GM21526 (cell line): Measurements from ENCODE around the gene ANKRD55.

Source experiments
- ATAC-seq: cut with Tn5 transposase; IDR thresholded peaks from one replicate; pipeline ENCODE4 v1.9.1; 2021; ENCODE audit warnings: moderate library complexity; ENCODE audit not compliant: unreplicated experiment, low FRiP score

The ANKRD55 gene

DNA sequence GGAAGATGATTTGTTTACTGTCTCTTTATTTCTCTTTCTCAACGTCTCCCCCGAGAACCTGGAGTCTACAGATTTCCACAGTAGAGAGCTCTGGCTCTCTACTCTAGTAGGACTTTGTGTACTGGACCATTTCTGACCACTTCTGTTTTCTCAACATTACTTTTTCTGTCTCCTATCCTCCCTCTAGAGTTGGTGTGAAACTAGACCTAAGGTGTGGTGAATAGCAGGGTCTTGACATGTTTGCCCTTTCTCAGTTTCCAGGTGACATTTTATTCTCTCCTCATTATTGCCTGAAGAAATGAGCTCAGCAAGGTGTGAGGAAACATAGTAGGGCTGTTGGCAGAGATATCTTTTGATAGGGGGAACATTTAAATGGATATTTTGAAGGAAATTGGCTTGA, 176.3 kb downstream of the ANKRD55 start:
- ATAC-seq, result no peak

DNA sequence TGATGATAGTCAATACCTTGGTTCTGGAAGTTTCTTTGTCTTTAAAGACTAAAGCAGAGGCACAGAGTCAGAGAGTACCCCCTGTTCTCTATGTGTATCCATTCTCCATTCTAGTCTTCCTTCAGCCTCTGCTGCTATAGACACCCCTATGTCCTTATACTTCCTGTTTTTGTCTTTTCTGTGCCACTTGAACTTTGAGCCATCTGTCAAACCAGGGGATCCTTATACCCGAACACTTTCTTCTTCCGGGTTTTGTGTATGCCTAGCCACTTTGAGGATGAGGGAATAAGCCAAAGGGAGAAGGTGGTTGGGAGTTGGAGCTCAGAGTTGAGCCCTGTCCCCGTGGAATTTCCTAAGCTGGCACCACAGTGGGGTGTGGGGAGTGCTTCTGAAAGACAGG, 177.3 kb downstream of the ANKRD55 start:
- ATAC-seq, result no peak

DNA sequence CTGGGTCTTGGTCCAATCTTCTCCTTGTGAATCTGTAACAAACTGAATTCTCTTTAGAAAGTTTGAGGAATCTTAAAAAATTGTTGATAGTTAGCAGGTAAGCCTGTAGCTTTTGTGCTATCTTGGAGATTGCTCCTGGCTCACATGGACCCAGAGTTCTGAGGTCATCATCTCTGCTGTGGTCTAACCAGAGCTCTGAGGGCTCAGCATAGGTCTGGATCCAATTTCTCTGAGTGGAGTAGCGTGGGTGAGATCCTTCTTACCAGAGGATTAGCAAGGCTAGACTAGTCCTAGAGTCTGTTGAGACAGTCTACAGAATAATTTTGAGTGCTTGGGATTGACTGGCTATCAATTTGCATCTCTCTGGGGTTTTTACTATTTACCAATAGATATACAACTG, 177.8 kb downstream of the ANKRD55 start:
- ATAC-seq, result no peak

DNA sequence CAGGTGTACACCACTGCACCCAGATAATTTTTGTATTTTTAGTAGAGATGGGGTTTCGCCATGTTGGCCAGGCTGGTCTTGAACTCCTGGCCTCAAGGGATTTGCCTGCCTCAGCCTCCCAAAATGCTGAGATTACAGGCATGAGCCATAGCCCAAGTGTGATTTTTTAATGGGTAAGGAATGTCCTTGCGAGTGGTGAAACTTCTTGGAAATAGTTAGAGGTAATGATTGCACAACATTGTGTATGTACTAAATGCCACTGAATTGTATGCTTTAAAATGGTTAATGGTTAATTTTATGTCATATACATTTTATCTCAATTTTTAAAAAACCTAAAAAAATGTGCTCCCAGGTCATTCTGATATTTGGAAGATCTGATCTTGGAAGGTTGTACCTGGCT, 178.5 kb downstream of the ANKRD55 start:
- ATAC-seq, result no peak

DNA sequence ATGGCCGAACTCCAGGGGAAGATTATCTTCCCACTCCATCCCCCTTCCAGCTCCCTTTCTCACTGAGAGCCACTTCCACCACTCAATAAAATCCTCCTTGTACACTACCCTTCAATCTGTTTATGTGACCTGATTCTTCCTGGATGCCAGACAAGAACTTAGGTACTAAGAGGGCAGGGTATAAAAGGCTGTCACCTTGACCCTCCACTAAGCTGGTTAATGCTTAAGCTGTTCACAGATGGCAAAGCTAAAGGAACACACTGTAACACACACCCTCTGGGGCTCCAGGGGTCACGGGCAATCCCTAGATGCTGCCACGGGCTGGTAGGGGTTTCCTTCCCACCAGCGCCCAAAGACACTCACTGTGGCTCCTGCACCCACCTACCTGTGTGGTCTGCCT, 179.8 kb downstream of the ANKRD55 start:
- ATAC-seq, result no peak

DNA sequence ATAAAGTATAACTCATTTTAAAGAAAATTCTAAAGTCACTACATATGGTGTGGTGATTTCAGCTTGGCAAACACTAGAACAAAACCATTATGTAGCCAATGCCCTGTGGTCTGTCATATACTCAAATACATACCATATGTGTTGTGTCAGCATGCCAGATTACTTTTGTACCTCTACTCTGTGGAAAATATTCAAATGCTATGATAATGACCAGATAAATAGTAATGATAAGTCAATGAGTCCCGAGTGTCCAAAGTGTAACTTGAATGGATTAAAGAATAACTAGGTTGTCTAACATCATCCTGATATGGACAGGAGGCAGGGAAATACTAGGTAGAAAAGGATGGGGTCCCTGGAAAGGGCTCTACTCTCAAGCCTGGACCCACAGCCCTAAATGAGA, 180.4 kb downstream of the ANKRD55 start:
- ATAC-seq, result no peak

DNA sequence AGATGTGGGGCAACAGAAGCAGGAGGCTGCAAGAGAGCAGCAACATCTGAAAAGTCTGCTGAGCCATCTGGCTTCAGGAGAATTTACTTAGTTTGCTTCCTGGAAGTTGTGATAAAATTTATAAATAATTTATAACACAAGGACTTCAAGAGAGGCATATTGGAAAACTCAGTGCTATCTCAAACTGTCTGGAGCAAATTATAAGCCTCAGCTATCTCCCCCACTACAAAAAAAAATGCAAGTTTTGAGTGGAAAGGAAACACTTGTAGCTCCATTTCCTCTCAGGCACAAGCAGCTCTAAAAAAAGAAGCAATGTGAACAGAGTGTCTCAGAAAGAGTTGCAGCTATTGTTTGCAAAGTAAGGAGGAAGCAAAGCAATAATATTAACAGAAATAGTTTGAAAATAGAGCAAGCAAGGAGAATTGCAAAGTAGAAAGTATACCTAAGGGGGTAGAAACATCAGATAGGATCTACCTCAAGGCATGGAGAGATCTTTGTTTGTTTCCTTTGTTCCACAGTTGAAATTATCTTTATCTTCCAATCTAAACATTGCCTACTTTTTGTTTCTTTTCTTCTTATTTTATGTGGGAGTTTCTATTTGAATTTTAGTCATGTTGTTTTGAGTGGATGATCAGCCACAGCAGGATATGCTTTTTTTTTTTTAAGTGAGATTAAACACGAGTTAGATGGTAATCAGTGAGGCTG, 182.4 kb downstream of the ANKRD55 start:
- ATAC-seq, result no peak
